HL-60 (cell line): ENCODE results near the gene LHX1.

Source experiments
- DNase-seq, 2 experiments: peaks; one replicate each; pipeline ENCODE4 v3.0.0-alpha.2; 2010 to 2020; ENCODE audit warnings: low read depth in 1 of 2, low spot score in 1 of 2
- H3K27ac ChIP-seq: fragments of 250-450 bp; sonication (Bioruptor Pico); replicated peaks from 2 replicates; pipeline ENCODE4 v1.5.1; 2020; ENCODE audit warnings: mild to moderate bottlenecking, moderate library complexity
- H3K27me3 ChIP-seq: fragments of 250-450 bp; sonication (Bioruptor Pico); 2 replicates; pipeline ENCODE4 v1.5.1; 2021; ENCODE audit warnings: mild to moderate bottlenecking, moderate library complexity; ENCODE audit not compliant: insufficient read depth, poor library complexity, severe bottlenecking
- H3K4me3 ChIP-seq: replicated peaks from 2 replicates; pipeline ENCODE4 v1.5.1; 2011; ENCODE audit warnings: mild to moderate bottlenecking, control low read depth, low read length; ENCODE audit not compliant: insufficient read depth
- CTCF ChIP-seq: IDR thresholded peaks from one replicate; pipeline ENCODE4 v1.5.1; 2011; ENCODE audit warnings: low read length, control low read depth, inconsistent platforms; ENCODE audit not compliant: insufficient read depth
- GABPA ChIP-seq: IDR thresholded peaks from 2 replicates; pipeline ENCODE4 v1.6.1; 2012; ENCODE audit warnings: low read depth
- POLR2AphosphoS5 ChIP-seq: IDR thresholded peaks from 2 replicates; pipeline ENCODE4 v1.6.1; 2012; ENCODE audit warnings: low read depth
- REST ChIP-seq: IDR thresholded peaks from 2 replicates; pipeline ENCODE4 v1.6.1; 2012; ENCODE audit warnings: low read depth; ENCODE audit not compliant: insufficient replicate concordance
- SPI1 ChIP-seq: IDR thresholded peaks from 2 replicates; pipeline ENCODE4 v1.6.1; 2012; ENCODE audit warnings: low read depth, mild to moderate bottlenecking, borderline replicate concordance

Gene LHX1

GRCh38 chr17:36972186-36972700, 35.0 kb downstream of the LHX1 start:
- DNase-seq: no peak
- no peak for TF ChIP-seq SPI1
- TF ChIP-seq GABPA: no peak
- no peak for TF ChIP-seq POLR2AphosphoS5
- Histone ChIP-seq H3K27ac (no peak overlapping the region), H3K27me3 (no peaks in the 10 kb centered on the region), H3K4me3 (no peak overlapping the region)

GRCh38 chr17:36972905-36973304, 35.6 kb downstream of the LHX1 start:
- H3K27ac ChIP-seq: no peak overlapping the region
- no peak for TF ChIP-seq SPI1
- TF ChIP-seq REST: no peak
- no peak for TF ChIP-seq CTCF
- no peak for TF ChIP-seq POLR2AphosphoS5
- TF ChIP-seq GABPA: no peak
- DNase-seq: no peak
- H3K27me3 ChIP-seq: no peaks in the 10 kb centered on the region
- no peak overlapping the region for H3K4me3 ChIP-seq

GRCh38 chr17:36975922-36976515, 38.7 kb downstream of the LHX1 start:
- TF ChIP-seq SPI1: no peak
- TF ChIP-seq REST: no peak
- no peak for TF ChIP-seq GABPA
- no peak for TF ChIP-seq CTCF
- no peak for TF ChIP-seq POLR2AphosphoS5
- H3K4me3 ChIP-seq: no peak overlapping the region
- no peak overlapping the region for H3K27ac ChIP-seq
- H3K27me3 ChIP-seq: no peaks in the 10 kb centered on the region
- DNase-seq: no peak

GRCh38 chr17:36977066-36977465, 39.8 kb downstream of the LHX1 start:
- Histone ChIP-seq H3K4me3 (no peak overlapping the region), H3K27ac (no peak overlapping the region), H3K27me3 (no peaks in the 10 kb centered on the region)
- no peak for DNase-seq
- TF ChIP-seq POLR2AphosphoS5 (no peak), REST (no peak), SPI1 (no peak), GABPA (no peak), CTCF (no peak)
